OCI-LY7 (cell line): Measurements from ENCODE around the gene SYTL5.

Experiments
- EZH2phosphoT487 ChIP-seq: fragments of 200-600 bp; sonication (generic); IDR thresholded peaks from 2 replicates; pipeline ENCODE4 v1.6.1; 2018; ENCODE audit warnings: low read depth, borderline replicate concordance, mild to moderate bottlenecking, mixed run types, antibody characterized with exemption, low read length, moderate library complexity, mixed read lengths
- TF ChIP-seq, protein P1 (sequence below): fragments of 200-600 bp; sonication (generic); conservative IDR thresholded peaks from 2 replicates; pipeline ENCODE4 v1.5.1; 2014; ENCODE audit warnings: mild to moderate bottlenecking, antibody characterized with exemption, low read length, moderate library complexity, mixed read lengths

GRCh38 chrX:38138157-38138891 is 132.0 kb downstream of the SYTL5 start:
- TF ChIP-seq, protein P1, sequence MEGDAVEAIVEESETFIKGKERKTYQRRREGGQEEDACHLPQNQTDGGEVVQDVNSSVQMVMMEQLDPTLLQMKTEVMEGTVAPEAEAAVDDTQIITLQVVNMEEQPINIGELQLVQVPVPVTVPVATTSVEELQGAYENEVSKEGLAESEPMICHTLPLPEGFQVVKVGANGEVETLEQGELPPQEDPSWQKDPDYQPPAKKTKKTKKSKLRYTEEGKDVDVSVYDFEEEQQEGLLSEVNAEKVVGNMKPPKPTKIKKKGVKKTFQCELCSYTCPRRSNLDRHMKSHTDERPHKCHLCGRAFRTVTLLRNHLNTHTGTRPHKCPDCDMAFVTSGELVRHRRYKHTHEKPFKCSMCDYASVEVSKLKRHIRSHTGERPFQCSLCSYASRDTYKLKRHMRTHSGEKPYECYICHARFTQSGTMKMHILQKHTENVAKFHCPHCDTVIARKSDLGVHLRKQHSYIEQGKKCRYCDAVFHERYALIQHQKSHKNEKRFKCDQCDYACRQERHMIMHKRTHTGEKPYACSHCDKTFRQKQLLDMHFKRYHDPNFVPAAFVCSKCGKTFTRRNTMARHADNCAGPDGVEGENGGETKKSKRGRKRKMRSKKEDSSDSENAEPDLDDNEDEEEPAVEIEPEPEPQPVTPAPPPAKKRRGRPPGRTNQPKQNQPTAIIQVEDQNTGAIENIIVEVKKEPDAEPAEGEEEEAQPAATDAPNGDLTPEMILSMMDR: no peak
- TF ChIP-seq EZH2phosphoT487: no peak
